HG02798 (cell line): Measurements from ENCODE around the gene GFRA1.
"Not testable (repeated sequence)": the region's sequence is repeated elsewhere in the genome, so short reads cannot be mapped to it uniquely, and the experiment has no call there.

Experiments used
- ATAC-seq: cut with Tn5 transposase; IDR thresholded peaks from one replicate; pipeline ENCODE4 v1.9.1; 2021; ENCODE audit warnings: mild to moderate bottlenecking; ENCODE audit not compliant: unreplicated experiment, poor library complexity

The GFRA1 gene

GRCh38 chr10:116165941-116166340 is 107.1 kb downstream of the GFRA1 start:
- ATAC-seq: not testable (repeated sequence)

- no peak for ATAC-seq
These were observed 108.7 kb downstream of the GFRA1 start for GRCh38 chr10:116164291-116164690.

GRCh38 chr10:116163333-116164131 is 109.5 kb downstream of the GFRA1 start:
- ATAC-seq: no peak

- ATAC-seq: no peak
These were observed 110.2 kb downstream of the GFRA1 start for GRCh38 chr10:116162851-116163250.

GRCh38 chr10:116160271-116160670 is 112.7 kb downstream of the GFRA1 start:
- ATAC-seq: no peak

- no peak for ATAC-seq
These were observed 113.8 kb downstream of the GFRA1 start for GRCh38 chr10:116159197-116159596.

- no peak for ATAC-seq
These were observed 115.0 kb downstream of the GFRA1 start for GRCh38 chr10:116158036-116158435.

GRCh38 chr10:116157485-116157884 is 115.5 kb downstream of the GFRA1 start:
- no peak for ATAC-seq

GRCh38 chr10:116156819-116157218 is 116.2 kb downstream of the GFRA1 start:
- ATAC-seq: no peak

GRCh38 chr10:116155191-116155590 is 117.8 kb downstream of the GFRA1 start:
- ATAC-seq: no peak

GRCh38 chr10:116154651-116155050 is 118.4 kb downstream of the GFRA1 start:
- no peak for ATAC-seq

GRCh38 chr10:116151076-116151475 is 121.9 kb downstream of the GFRA1 start:
- no peak for ATAC-seq

- no peak for ATAC-seq
These were observed 122.4 kb downstream of the GFRA1 start for GRCh38 chr10:116150606-116151005.

GRCh38 chr10:116147147-116147905 is 125.7 kb downstream of the GFRA1 start:
- ATAC-seq: no peak

- ATAC-seq: no peak
These were observed 126.5 kb downstream of the GFRA1 start for GRCh38 chr10:116146372-116147140.

GRCh38 chr10:116143673-116144222 is 129.3 kb downstream of the GFRA1 start:
- no peak for ATAC-seq

GRCh38 chr10:116141855-116142254 is 131.2 kb downstream of the GFRA1 start:
- ATAC-seq: no peak

GRCh38 chr10:116141246-116141645 is 131.8 kb downstream of the GFRA1 start:
- no peak for ATAC-seq

GRCh38 chr10:116139886-116140285 is 133.1 kb downstream of the GFRA1 start:
- ATAC-seq: no peak

- ATAC-seq: no peak
These were observed 134.1 kb downstream of the GFRA1 start for GRCh38 chr10:116138897-116139296.

- ATAC-seq: no peak
These were observed 136.7 kb downstream of the GFRA1 start for GRCh38 chr10:116136261-116136660.
